Stimulated activated naive B cell treated with anti-CD40 and anti-IgM and Interleukin-4, amounts not matched to agents 10 μg/mL and 1 μg/mL and 100 μg/mL, for 72 hours (primary cell): ENCODE results near the gene CTPS2.
"Not testable (repeated sequence)": the region's sequence is repeated elsewhere in the genome, so short reads cannot be mapped to it uniquely, and the experiment has no call there.

Experiments
- ATAC-seq, 2 donors: fragments of 150-1000 bp; cut with Tn5 transposase; replicated peaks; 2 replicates each; pipeline ENCODE4 v1.10.0; 2021; ENCODE audit warnings: moderate library complexity in 1 of 2
- DNase-seq: peaks from one replicate; pipeline ENCODE4 v3.0.0; 2021
- H3K27ac Mint-ChIP-seq: one replicate; pipeline ENCODE4 v1.8.0; 2022; ENCODE audit warnings: mild to moderate bottlenecking, mixed read lengths
- H3K27me3 Mint-ChIP-seq, 2 donors: one replicate each; pipeline ENCODE4 v1.8.0; 2022; ENCODE audit warnings: mixed read lengths in 2 of 2
- H3K36me3 Mint-ChIP-seq, 2 donors: one replicate each; pipeline ENCODE4 v1.8.0; 2022; ENCODE audit warnings: mixed read lengths in 2 of 2, mild to moderate bottlenecking in 1 of 2
- H3K4me1 Mint-ChIP-seq, 2 donors: one replicate each; pipeline ENCODE4 v1.8.0; 2022; ENCODE audit warnings: mixed read lengths in 2 of 2, mild to moderate bottlenecking in 1 of 2
- H3K4me3 Mint-ChIP-seq, 2 donors: one replicate each; pipeline ENCODE4 v1.8.0; 2022; ENCODE audit warnings: mild to moderate bottlenecking in 2 of 2, mixed read lengths in 2 of 2, moderate library complexity in 1 of 2
- H3K9me3 Mint-ChIP-seq, 2 donors: one replicate each; pipeline ENCODE4 v1.8.0; 2022; ENCODE audit warnings: mixed read lengths in 2 of 2, mild to moderate bottlenecking in 1 of 2

The CTPS2 gene

DNA sequence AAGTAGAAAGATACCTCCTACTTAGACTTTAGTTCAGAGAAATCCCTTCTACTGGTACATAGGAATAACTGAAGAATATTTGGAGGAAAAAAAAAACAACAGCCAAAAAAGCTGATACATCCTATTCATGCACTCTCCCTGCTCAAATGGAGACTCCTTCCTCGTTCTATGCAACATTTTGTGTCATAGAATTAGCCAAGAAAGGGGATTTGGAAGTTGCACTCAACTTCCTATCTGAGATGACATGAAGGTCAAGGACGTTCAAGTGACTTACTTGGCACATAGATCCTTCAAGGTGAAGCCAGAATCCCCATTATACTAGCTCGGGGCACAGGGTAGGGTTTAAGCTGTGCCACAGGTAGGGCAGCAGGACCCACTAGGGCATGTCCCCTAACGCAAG is 118.7 kb downstream of the CTPS2 start:
- DNase-seq (no peak), ATAC-seq (no peak)
- Mint-ChIP-seq H3K4me3 (no peak overlapping the region), H3K4me1 (peaks cover 0 to 1% of the 10 kb centered on the region in 2 donors), H3K9me3 (peaks cover 2 to 3% of the 10 kb centered on the region in 2 donors), H3K27me3 (no peaks in the 10 kb centered on the region), H3K36me3 (peaks cover 17 to 20% of the 10 kb centered on the region in 2 donors), H3K27ac (no peak overlapping the region)

DNA sequence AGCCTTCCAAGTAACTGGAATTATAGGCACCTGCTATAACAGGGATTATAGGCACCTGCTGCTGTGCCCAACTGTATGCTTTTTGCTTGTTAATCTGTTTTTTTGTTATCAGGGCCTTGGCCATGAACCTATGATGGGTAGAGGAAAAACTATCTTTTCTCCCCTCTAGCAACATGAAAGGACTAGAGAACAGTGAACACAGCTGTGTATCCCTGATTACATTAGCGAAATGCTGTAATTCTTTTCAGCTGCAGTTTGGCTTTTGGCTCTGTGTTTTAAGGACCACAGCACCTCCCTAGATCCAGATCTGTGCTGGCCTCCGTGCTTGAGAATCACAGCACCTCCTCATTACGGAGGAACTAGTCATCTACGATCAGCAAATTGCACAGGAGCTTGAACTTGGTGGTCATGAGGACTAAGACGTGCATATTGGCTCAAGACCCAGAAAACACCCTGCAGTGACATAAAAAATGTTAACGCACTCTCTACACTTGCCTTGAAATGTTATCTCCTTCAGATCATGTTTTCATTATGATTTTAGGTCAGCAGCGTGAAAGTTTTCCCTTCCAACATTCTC is 120.2 kb downstream of the CTPS2 start:
- no peak for DNase-seq
- Mint-ChIP-seq H3K9me3 (no peaks in the 10 kb centered on the region), H3K27ac (no peak overlapping the region), H3K4me1 (peaks cover 0 to 1% of the 10 kb centered on the region in 2 donors), H3K36me3 (peaks cover 18 to 25% of the 10 kb centered on the region in 2 donors), H3K27me3 (no peaks in the 10 kb centered on the region), H3K4me3 (no peak overlapping the region)
- ATAC-seq: no peak

DNA sequence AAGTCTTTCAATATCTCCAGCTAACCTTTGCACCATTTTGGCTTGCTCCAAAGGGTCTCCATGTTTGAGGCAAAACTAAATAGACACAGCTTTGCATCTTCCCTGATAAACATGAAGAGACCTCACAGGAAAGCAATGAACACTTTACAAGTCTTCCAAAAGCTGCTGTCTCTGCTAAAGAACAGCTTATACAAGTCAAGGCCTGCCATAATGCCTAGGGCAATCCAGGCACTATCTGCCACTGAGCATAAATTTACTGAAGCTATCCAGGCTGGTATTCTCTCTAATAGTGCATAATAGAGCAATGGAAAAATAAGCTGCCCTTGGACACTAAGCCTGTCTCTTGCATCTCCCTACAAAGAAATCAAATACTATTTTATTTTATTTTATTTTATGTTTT is 122.6 kb downstream of the CTPS2 start:
- H3K4me1 Mint-ChIP-seq: peaks cover 0 to 1% of the 10 kb centered on the region in 2 donors
- H3K36me3 Mint-ChIP-seq: peaks cover 20 to 34% of the 10 kb centered on the region in 2 donors
- DNase-seq: no peak
- H3K27me3 Mint-ChIP-seq: peaks cover 0 to 3% of the 10 kb centered on the region in 2 donors
- ATAC-seq: no peak
- no peak overlapping the region for H3K4me3 Mint-ChIP-seq
- no peaks in the 10 kb centered on the region for H3K9me3 Mint-ChIP-seq
- no peak overlapping the region for H3K27ac Mint-ChIP-seq

DNA sequence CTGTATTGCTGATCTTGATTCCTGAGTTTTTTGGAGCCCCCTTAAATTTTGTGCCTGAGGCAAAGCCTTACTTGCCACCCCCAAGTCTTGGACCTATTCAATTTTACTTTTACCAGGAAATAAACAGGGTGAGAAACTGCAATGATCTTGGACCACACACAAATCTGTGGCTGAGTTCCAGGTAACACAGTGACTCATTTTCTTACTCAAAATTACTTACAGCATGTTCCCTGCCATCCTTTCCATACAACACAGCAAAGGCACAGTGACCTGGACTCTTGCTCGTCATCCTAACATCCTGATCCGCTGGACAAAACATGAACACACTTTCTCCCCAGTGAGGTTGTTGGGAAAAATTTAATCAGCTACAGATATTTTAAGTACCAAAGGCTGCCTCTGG is 123.3 kb downstream of the CTPS2 start:
- H3K4me3 Mint-ChIP-seq: no peak overlapping the region
- no peak overlapping the region for H3K27ac Mint-ChIP-seq
- no peak for ATAC-seq
- no peaks in the 10 kb centered on the region for H3K9me3 Mint-ChIP-seq
- peaks cover 20 to 34% of the 10 kb centered on the region in 2 donors for H3K36me3 Mint-ChIP-seq
- H3K27me3 Mint-ChIP-seq: peaks cover 0 to 3% of the 10 kb centered on the region in 2 donors
- peaks cover 0 to under 1% of the 10 kb centered on the region in 2 donors for H3K4me1 Mint-ChIP-seq
- no peak for DNase-seq

DNA sequence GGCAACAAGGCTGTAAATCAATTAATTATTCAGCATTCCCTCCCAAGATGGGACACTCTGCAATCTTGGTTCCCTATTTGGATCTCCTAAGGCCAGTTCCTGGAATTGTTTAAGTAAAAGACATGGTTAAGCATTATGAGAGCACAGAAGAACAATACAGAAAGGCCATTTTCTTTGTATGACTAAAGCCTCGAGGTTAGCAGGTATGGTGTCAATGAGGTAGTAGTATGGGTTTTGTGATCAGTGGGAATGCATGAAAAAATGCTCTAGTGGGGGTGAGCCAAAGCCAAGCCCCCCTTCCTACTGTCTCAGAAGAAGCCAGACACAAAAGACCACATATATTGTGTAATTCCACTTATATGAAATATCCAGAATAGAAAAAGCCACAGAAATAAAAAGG is 124.2 kb downstream of the CTPS2 start:
- H3K36me3 Mint-ChIP-seq: peaks cover 20 to 34% of the 10 kb centered on the region in 2 donors
- H3K4me1 Mint-ChIP-seq: no peaks in the 10 kb centered on the region
- ATAC-seq (no peak), DNase-seq (no peak)
- peaks cover 0 to 3% of the 10 kb centered on the region in 2 donors for H3K27me3 Mint-ChIP-seq
- no peak overlapping the region for H3K4me3 Mint-ChIP-seq
- H3K9me3 Mint-ChIP-seq: peaks cover 0 to 5% of the 10 kb centered on the region in 2 donors
- H3K27ac Mint-ChIP-seq: no peak overlapping the region

DNA sequence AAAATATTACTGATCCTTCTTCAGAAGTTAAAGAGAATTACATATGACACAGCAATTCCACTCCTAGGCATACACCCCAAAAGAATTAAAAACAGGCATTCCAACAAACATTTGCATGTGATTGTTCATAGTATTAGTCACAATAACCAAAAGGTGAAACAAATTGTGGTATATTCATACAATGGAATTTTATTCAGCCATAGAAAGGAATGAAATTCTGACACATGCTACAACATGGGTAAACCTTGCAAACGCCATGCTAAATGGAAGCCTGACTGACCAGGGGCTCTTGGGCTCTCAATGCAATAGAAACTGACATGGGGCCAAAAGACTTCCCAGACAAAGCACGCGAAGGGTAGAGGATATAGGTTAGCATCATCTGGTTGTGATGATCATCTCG is 124.6 kb downstream of the CTPS2 start:
- no peak for ATAC-seq
- H3K4me1 Mint-ChIP-seq: no peaks in the 10 kb centered on the region
- peaks cover 0 to 3% of the 10 kb centered on the region in 2 donors for H3K27me3 Mint-ChIP-seq
- DNase-seq: no peak
- H3K36me3 Mint-ChIP-seq: peaks cover 17 to 34% of the 10 kb centered on the region in 2 donors
- peaks cover 0 to 6% of the 10 kb centered on the region in 2 donors for H3K9me3 Mint-ChIP-seq
- no peak overlapping the region for H3K4me3 Mint-ChIP-seq
- no peak overlapping the region for H3K27ac Mint-ChIP-seq

DNA sequence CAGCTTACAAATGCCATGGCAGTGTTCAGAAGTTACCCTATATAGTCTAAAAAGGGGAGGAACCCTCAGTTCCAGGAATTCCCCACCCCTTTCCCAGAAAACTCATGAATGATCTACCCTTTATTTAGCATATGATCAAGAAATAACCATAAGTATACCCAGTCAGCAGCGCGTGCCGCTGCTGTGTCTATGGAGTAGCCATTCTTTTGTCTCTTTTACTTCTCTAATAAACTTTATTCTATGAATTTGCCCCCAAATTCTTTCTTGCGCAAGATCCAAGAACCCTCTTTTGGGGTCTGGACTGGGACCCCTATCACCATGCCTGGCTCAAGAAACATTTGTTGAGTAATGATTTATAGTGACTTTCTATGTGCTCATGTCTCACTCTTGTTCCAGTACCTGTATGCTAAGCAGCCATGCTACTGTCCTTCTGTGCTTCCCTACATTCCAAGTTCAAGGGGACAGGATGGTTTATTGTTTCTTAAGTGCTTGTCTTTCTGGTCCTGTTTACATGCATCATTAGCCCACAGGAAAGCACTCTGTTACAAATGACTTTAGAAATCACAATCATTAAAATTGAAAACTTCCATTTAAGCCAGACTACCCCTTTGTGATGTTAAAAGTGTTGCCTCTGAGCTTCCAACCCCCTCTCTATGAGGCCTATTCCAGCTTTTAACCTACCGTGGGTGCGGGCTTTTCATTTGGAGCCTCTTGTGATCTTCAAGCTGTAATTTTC is 125.9 kb downstream of the CTPS2 start:
- ATAC-seq (no peak), DNase-seq (no peak)
- Mint-ChIP-seq H3K27me3 (peaks cover 0 to 3% of the 10 kb centered on the region in 2 donors), H3K4me1 (no peaks in the 10 kb centered on the region), H3K4me3 (no peak overlapping the region), H3K36me3 (peaks cover 13 to 29% of the 10 kb centered on the region in 2 donors), H3K27ac (no peak overlapping the region), H3K9me3 (peaks cover 4 to 12% of the 10 kb centered on the region in 2 donors)

DNA sequence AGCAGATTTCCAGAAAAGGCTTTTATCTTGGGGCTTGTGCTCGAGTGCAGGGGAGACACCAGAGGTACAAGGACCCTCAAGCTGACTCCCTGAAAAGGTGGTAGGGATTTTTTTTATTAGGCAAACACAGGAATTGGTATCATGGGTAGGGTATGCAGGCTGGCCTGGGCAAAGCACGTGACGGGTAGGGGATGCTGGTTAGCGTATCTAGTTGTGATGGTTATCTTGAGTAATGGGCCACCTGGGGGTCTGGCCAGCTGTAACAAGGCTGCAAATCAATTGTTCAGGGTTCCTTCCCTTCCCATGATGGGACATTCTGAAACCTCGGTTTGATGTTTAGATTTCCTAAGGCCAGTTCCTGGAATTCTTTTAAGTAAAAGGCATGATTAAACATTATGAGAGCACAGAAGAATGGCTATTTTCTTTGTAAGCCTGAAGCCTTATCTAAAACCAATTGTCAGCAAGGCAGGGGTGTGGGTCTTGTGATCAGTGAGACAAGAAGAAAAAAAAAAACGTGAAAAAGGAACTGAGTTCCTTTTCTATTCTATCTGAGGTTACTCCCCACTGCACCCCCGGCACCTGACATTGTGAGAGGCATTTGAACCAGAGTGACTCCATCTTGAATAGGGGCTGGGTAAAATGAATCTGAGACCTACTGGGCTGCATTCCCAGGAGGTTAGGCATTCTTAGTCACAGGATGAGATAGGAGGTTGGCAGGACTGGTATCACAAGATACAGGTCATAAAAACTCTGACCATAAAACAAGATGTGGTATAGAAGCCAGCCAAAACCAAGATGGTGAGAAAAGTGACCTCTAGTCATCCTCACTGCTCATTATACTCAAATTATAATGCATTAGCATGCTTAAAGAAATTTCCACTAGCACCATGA is 126.7 kb downstream of the CTPS2 start:
- no peaks in the 10 kb centered on the region for H3K4me1 Mint-ChIP-seq
- H3K9me3 Mint-ChIP-seq: peaks cover 4 to 12% of the 10 kb centered on the region in 2 donors
- H3K27ac Mint-ChIP-seq: no peak overlapping the region
- ATAC-seq (no peak), DNase-seq (no peak)
- no peak overlapping the region for H3K4me3 Mint-ChIP-seq
- peaks cover 0 to 3% of the 10 kb centered on the region in 2 donors for H3K27me3 Mint-ChIP-seq
- H3K36me3 Mint-ChIP-seq: peaks cover 8 to 23% of the 10 kb centered on the region in 2 donors

DNA sequence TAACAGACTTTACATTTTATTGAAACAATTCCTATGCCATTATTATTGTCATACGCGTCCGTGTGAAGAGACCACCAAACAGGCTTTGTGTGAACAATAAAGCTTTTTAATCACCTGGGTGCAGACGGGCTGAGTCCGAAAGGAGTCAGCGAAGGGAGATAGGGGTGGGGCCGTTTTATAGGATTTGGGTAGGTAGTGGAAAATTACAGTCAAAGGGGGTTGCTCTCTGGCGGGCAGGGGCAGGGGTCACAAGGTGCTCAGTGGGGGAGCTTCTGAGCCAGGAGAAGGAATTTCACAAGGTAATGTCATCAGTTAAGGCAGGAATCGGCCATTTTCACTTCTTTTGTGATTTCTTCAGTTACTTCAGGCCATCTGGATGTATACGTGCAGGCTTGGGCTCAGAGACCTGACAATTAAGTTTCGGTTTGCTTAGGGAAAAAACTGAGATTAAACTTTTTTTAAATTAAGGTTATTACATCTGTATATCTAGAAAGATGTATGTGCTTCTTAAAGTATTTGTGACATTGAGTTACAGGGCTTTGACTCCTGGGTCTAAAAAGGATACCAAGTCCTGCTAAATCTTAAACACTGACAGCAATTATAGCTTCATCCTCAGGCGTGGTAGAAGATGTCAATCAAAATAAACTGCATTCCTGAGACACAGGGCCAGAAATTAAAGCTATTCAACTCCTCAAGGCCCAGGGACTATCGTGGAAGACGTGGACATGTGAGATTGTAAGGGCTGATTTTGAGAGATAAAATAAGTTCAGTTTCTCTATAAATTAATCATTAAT is 132.3 kb downstream of the CTPS2 start:
- not testable (repeated sequence) for H3K27me3 Mint-ChIP-seq, H3K36me3 Mint-ChIP-seq, H3K4me3 Mint-ChIP-seq, ATAC-seq, DNase-seq, H3K4me1 Mint-ChIP-seq, H3K27ac Mint-ChIP-seq
- peaks cover 8 to 15% of the 10 kb centered on the region in 2 donors for H3K9me3 Mint-ChIP-seq

DNA sequence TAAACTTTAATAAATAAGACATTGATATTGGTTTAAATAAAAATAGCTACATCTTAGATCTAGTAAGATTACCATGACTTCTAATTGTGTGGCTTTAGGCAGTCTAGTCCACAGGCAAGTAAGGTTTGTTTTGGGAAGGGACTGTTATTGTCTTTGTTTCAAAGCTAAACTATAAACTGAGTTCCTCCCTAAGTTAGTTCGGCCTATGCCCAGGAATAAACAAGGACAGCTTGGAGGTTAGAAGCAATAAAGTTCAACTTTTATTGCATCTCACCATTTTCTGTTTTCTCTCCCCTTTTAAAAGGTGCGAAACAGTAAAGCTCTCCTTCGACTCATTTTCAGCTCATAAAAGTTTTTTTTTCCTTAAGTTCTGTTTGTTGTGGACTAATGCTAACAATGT is 133.0 kb downstream of the CTPS2 start:
- DNase-seq: no peak
- H3K27me3 Mint-ChIP-seq: peaks cover 0 to 3% of the 10 kb centered on the region in 2 donors
- ATAC-seq: no peak
- no peak overlapping the region for H3K4me3 Mint-ChIP-seq
- H3K9me3 Mint-ChIP-seq: peaks cover 8 to 15% of the 10 kb centered on the region in 2 donors
- no peak overlapping the region for H3K27ac Mint-ChIP-seq
- H3K4me1 Mint-ChIP-seq: no peaks in the 10 kb centered on the region
- peaks cover 5 to 6% of the 10 kb centered on the region in 2 donors for H3K36me3 Mint-ChIP-seq

DNA sequence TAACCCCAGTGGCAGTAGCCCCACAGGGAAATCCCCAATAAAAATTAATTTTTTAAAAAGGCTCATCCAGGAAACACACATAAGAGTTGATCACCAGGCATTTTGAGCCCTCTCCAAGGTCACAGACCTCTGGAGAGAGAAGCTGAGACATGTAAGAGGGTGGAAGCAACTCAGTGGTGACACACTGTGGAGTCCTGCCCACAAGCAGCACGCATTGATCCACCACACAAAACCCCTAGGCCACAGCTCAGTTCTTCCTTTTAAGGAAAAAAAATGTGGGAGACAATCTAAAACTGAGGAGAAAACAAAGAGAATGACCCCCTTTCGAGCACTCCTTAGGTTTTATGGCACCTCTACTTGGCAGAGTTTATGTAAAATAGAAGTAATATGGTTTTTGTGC is 134.3 kb downstream of the CTPS2 start:
- Mint-ChIP-seq H3K36me3 (peaks cover 5 to 6% of the 10 kb centered on the region in 2 donors), H3K4me3 (no peak overlapping the region), H3K27me3 (peaks cover 0 to 3% of the 10 kb centered on the region in 2 donors), H3K4me1 (no peaks in the 10 kb centered on the region), H3K27ac (no peak overlapping the region), H3K9me3 (peaks cover 8 to 10% of the 10 kb centered on the region in 2 donors)
- DNase-seq (no peak), ATAC-seq (no peak)

DNA sequence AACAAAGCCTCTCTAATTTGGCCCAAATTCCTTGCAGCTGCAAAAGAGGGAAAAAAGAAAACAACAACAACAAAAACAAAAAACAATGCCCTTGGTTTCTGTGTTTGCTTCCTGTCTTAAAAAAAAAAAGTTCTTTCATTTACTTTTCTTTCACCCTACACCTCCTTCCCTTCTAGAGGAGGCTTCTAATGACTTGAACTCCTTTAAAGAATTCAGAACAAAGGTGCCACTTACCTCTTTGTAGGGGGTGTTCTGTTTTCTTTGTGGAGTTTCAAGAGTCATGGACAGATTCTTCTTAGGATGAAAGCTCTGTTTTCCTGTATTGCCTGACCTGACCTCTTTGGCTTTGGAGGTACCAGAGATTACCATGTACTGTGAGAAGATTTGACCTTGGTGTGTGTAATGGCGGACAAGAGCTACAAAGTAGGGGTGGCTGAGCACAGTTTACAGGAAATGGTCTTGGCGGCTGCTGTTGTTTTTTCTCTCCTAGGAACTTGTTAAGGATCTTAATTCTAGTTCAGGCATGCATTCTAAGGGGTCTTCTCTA is 134.9 kb downstream of the CTPS2 start:
- no peak overlapping the region for H3K27ac Mint-ChIP-seq
- peaks cover 0 to 3% of the 10 kb centered on the region in 2 donors for H3K27me3 Mint-ChIP-seq
- H3K9me3 Mint-ChIP-seq: peaks cover 6% of the 10 kb centered on the region in 2 donors
- H3K4me3 Mint-ChIP-seq: no peak overlapping the region
- DNase-seq (no peak), ATAC-seq (no peak)
- peaks cover 5 to 6% of the 10 kb centered on the region in 2 donors for H3K36me3 Mint-ChIP-seq
- H3K4me1 Mint-ChIP-seq: no peaks in the 10 kb centered on the region

DNA sequence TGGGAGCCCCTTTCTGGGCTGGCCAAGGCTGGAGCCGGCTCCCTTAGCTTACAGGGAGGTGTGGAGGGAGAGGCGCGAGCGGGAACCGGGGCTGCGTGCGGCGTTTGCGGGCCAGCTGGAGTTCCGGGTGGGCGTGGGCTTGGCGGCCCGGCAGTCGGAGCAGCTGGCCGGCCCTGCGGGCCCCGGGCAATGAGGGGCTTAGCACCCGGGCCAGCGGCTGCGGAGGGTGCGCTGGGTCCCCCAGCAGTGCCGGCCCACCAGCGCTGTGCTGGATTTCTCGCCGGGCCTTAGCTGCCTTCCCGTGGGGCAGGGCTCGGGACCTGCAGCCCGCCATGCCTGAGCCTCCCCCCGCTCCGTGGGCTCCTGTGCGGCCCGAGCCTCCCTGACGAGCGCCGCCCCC is 137.1 kb downstream of the CTPS2 start:
- not testable (repeated sequence) for H3K36me3 Mint-ChIP-seq, H3K4me3 Mint-ChIP-seq, ATAC-seq, H3K27me3 Mint-ChIP-seq, H3K27ac Mint-ChIP-seq, H3K9me3 Mint-ChIP-seq, DNase-seq, H3K4me1 Mint-ChIP-seq
